HG03045 (cell line): Measurements from ENCODE around the gene PTCH2.
"Not testable (repeated sequence)": the region's sequence is repeated elsewhere in the genome, so short reads cannot be mapped to it uniquely, and the experiment has no call there.

Source experiments
- ATAC-seq: cut with Tn5 transposase; IDR thresholded peaks from one replicate; pipeline ENCODE4 v1.9.1; 2021; ENCODE audit warnings: mild to moderate bottlenecking, moderate library complexity; ENCODE audit not compliant: unreplicated experiment

The PTCH2 gene

GRCh38 chr1:44839576-44839975, 3.5 kb downstream of the PTCH2 start:
- ATAC-seq = no peak

DNA sequence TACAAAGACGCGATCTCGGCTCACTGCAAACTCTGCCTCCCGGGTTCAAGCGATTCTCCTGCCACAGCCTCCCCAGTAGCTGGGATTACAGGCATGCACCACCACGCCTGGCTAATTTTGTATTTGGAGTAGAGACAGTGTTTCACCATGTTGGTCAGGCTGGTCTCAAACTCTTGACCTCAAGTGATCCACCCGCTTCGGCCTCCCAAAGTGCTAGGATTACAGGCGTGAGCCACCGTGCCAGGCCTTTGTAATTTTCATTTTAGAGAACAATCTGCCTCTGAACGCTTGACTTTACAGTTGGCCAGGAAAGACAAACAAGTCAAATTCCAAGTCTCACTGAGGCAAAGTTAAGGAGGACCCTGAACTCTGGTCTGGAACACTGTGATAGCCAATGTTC, 4.8 kb downstream of the PTCH2 start:
- ATAC-seq = not testable (repeated sequence)

- no peak for ATAC-seq
Observed at GRCh38 chr1:44835738-44836675, 7.0 kb downstream of the PTCH2 start.

- ATAC-seq = no peak
Observed at GRCh38 chr1:44834328-44834727, 8.7 kb downstream of the PTCH2 start.

- no peak for ATAC-seq
Observed at GRCh38 chr1:44832056-44832705, 10.9 kb downstream of the PTCH2 start.

DNA sequence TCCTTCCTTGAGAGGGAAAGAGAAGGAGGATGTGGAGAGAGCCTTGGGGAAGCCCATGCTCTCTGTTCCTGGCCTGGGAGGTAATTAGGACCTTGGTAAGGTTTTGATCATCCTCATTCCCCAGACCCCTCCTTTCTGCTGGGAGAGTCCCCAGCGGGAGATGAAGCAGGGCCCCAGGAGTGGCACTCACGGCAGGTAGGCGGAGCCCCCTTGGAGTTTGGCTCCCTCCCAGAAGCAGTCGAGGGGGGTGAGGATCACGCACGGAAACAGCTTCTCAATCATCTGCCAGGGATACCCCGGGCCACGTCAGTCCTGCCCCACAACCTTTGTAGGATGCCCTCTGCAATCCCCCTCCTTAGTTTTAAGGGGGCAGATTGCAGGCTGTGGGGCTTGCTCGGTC, 11.5 kb downstream of the PTCH2 start:
- ATAC-seq = no peak

GRCh38 chr1:44830900-44831304, 12.2 kb downstream of the PTCH2 start:
- no peak for ATAC-seq

DNA sequence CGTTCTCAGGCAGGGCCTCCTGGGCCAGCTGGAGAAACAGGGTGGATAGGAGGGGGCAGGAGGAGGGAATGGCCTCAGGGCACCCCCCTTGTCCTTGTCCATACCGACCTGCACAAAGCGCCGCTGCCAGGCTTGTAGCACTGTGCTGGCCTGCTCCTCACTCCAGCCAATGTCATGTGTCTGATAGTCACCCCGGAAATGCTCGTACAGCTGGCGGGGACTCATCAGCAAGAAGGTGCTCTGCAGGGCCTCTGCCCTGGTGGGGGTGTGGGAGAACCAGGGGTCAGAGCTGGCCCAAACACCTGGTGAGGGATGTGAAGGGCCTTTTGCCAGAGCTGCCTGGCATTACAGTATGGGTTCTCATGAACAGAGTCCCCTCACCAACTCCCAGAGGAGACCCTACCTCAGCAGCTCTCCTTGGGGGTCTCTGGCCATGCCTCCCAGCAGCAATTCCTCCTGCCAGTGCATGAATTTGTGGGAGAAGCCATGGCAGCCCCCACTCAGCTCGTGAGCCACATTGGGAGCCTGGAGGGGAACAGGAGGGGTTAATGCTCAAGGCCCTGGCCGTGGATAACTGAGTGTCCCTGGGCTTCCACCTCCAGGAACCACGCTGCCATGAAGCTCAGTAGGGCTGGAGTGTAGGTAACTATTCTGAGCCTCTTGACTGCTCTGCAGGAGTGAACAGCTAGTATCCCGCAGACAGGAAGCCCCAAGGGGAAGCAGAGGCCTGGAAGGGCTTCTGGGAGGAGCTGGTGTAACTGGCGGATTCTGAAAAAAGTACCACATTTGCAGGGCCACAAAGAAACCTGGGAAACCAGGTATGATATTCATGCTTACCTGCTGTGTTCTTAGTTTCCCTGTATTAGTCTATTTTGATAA, 13.3 kb downstream of the PTCH2 start:
- ATAC-seq = no peak

GRCh38 chr1:44828841-44829440, 14.1 kb downstream of the PTCH2 start:
- ATAC-seq = no peak

DNA sequence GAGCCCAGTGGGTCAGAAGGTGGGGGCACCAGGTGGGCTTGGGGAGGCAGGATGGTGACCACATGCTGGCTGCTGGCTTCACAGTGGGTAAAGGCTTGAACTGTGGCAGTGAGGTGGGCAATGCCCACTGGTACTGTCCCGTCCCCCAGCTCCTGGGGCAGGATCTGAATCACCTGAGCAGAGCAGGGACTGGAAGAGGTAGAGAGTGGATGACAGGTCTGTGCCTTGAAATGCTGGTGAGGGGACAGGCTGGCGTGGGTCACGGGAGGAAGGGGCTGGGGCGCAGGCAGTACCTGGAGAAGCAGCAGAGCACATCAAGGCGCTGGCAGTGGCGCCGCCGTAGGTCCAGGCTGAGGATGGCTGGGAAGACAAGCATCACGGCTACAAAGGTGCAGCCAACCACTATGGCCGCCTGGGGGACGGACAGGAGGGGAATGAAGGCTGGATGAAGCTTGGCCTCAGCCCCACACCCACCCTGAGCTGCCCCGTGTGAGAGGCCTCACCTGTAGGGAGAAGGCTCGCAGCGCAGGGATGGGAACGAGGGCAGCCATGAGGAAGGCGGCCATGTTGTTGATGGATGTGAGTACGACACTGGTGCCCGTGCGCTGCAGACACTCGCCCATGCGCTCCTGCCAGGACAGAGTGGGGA, 14.9 kb downstream of the PTCH2 start:
- no peak for ATAC-seq

GRCh38 chr1:44827197-44828002, 15.7 kb downstream of the PTCH2 start:
- ATAC-seq = no peak

DNA sequence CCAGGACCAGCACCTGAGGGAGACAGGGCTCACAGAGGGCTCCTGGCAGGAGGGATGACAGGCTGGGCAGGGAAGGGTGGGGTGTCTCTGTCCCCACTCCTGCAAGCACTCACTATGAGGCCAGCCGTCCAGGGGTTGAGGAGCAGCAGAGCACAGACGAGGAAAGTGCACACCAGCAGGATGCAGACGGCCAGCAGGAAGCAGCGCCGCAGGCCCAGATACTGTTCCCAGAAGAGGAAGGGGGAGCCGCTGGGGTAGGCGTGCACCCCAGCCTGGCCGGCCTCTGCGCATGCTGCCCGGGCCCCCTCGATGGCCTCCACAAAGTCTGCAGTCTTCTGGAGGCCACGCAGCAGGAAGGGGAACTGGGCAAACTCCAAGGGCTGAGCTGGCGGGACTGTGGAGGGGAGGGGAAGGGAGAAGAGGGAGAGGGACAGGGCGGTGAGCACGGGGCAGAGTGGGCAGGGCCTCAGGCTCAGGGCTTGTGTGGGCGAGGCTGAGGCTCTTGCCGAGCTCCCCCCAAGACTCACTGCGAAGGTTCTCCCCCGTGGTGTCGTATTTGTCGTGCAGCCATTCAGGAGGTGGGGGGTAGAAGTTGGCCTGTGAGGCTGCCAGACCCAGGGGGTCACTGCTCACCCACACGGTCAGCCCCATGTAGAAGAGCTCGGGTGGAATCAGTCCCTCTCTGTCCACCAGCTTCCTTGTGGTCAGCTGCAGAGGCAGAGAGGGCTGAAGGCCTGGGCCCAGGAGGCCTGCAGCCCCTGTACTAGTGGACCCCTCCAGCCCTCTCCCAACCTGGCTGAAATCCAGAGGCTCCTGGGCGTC, 16.5 kb downstream of the PTCH2 start:
- no peak for ATAC-seq

DNA sequence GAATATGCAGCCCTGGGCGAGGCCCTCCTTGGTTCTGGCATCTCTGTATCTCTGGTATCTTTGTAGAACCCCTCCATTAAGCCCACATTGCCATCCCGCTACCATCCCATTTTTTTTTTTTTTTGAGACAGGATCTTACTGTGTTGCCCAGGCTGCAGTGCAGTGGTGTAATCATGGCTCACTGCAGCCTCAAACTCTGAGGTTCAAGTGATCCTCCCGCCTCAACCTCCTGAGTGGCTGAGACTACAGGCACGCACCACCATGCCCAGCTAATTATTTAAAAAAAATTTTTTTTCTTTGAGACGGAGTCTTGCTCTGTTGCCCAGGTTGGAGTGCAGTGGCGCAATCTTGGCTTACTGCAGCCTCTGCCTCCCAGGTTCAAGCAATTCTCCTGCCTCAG, 18.7 kb downstream of the PTCH2 start:
- not testable (repeated sequence) for ATAC-seq

DNA sequence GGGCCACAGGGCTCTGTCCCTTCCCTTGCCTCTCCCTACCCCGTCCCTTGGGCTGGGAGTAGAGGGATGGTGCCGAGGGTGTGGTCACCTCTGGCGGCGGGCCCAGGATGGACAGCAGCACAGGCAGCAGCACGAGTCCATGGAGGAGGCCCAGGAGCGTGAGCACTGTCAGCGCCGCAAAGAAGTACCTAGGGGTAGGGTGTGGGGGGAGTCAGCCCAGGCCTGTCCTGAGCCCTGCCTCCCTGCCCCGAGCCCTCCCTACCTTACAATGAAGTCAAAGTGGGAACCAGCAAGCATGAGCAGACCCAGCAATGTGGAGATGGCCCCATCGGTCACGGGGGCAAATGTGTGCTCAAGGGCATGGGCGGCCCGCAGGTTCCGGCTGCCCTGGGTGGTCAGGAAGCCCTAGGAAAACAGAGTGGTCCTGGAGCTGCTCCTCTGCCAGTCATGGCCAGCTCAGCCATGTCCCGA, 20.0 kb downstream of the PTCH2 start:
- no peak for ATAC-seq

- no peak for ATAC-seq
Observed at GRCh38 chr1:44822131-44822701, 20.8 kb downstream of the PTCH2 start.

DNA sequence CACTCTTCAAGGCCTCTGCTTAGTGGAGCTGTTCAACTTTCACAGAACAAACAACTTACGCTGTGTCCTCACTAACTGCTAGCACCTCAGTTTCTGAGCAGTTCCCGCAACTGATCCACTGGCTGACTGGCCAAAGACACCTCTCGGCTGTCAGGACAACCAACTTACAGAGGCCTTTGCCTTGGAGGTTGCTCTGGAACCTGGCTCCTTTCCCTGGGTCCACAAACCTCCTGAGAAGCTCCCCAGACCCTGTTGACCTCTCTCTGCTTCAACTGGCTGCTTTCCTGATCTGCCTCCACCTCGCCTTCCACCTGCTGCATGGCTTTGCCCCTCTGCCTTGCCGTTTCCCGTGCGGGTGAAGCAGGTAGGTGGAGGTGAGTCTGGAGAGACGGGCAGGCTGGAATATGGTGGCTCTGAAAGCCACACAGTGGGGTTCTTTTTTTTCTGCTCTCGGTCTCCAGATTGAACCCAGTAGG, 21.8 kb downstream of the PTCH2 start:
- ATAC-seq = no peak

DNA sequence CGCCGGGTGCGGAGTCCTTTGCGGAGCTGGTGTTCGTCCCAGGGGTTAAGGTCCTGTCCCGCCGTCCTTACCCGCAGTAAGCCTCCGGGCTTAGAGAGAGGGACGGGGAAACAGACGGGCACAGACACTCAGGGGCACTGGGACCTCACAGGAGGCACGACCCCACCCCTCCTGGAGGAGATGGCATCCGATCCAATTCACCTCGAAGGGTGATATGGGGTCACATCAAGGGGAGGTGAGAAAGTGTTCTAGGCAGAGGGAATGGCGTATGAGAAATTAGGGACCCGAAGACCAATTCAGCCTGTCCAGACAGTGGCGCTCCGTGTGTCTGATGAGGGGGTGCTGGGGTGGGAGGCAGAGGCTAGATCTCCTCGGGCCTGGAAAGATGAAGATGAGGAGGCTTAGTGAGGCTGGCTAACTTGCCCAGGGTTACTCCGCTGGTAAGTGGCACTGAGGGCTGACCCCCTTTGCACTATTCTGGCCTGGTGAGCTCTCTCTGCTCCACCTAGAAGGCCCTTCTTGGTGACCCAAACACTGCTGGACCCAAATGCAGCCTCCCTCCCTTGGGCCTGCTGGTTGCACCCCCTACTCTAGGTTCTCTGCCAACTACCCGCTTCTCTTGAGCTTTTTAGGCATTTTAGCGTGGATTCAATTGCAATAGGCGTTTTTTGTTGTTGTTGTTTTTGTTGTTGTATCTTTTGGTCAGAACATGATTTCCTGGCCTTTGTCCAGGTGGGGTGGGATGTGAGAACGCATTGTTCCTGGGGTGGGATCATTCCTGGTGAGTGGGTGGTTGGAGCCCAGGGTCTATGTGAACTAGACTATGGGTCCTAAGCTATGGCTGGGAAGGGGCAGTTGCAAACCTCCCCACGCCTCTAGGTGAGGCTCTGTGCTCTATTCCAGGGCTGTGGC, 22.5 kb downstream of the PTCH2 start:
- ATAC-seq = no peak
